Placental epithelial cell (primary cell): Measurements from ENCODE around the gene LTBP3. TPM values are rescaled to one million over a fixed set of nuclear protein-coding genes. Genes with fewer than 3 reads are reported as not detected.

ENCODE experiments used
- small RNA-seq: library from RNA; depleted of rRNA; stranded (forward); fragments of <200 nt; gene quantifications from one replicate; pipeline ENCODE3, GENCODE V24; 2012
- total RNA-seq: library from RNA; depleted of rRNA; stranded (reverse); fragments of >200 nt; gene quantifications from 2 replicates; pipeline ENCODE4 v1.2.3, GENCODE V29; 2012

The LTBP3 gene
- total RNA-seq, result 31.7 and 46.3 TPM in 2 replicates

GRCh38 chr11:65558002-65558929 lies at the start of gene LTBP3:
TSS of gene LTBP3 (minus strand) at chr11:65558359. CDS start at chr11:65557959, 400 bp downstream.

GRCh38 chr11:65595543-65596281 lies 37.6 kb upstream of the LTBP3 start, which contains the start of gene KCNK7:
TSS of gene KCNK7 (minus strand) at chr11:65595800. CDS start at chr11:65595772, 28 bp downstream.

GRCh38 chr11:65575568-65576231 lies 17.5 kb upstream of the LTBP3 start, which contains the start of gene EHBP1L1:
TSS of gene EHBP1L1 (plus strand) at chr11:65576053. CDS start at chr11:65576303, 250 bp downstream.

GRCh38 chr11:65572356-65573051 lies 14.3 kb upstream of the LTBP3 start, which contains the start of gene FAM89B:
TSS of gene FAM89B (plus strand) at chr11:65572538. CDS start at chr11:65572670, 132 bp downstream.

GRCh38 chr11:65569973-65570918 lies 12.1 kb upstream of the LTBP3 start, which contains the start of gene ZNRD2:
TSS of gene ZNRD2 (plus strand) at chr11:65570477. CDS start at chr11:65570492, 15 bp downstream.

GRCh38 chr11:65524741-65525545 lies 33.2 kb downstream of the LTBP3 start, which contains the start of gene SCYL1:
TSS of gene SCYL1 (plus strand) at chr11:65525083. CDS start at chr11:65525154, 71 bp downstream.

GRCh38 chr11:65498977-65499712 lies 59.0 kb downstream of the LTBP3 start, which contains the start of gene MALAT1:
TSS of gene MALAT1 (plus strand) at chr11:65499045.

Small RNAs within 50 kb of the gene (small RNA-seq; reads per million reads assigned to genes)
- gene AP001362.1 (not detected), gene RF01684 (not detected)

Other genes with a start within 250 kb of the LTBP3 start
- gene CDC42EP2, start 243.5 kb downstream of the LTBP3 start, total RNA-seq, result 3.1 and 23.2 TPM in 2 replicates
- 44.5 and 64.8 TPM in 2 replicates for gene DPF2, start 224.5 kb downstream of the LTBP3 start, total RNA-seq
- gene TIGD3, start 203.6 kb downstream of the LTBP3 start, total RNA-seq, result 0.11 TPM in 1 of 2 replicates, not detected in the other
- gene SLC25A45, start 175.7 kb downstream of the LTBP3 start, total RNA-seq, result 3.8 and 4.3 TPM in 2 replicates
- 55.3 and 58.9 TPM in 2 replicates for gene FRMD8, start 171.7 kb downstream of the LTBP3 start, total RNA-seq
- 141 and 249 TPM in 2 replicates for gene NEAT1, start 135.6 kb downstream of the LTBP3 start, total RNA-seq
- 9,374 and 20,355 TPM in 2 replicates for gene MALAT1, start 59.3 kb downstream of the LTBP3 start, total RNA-seq
- gene SCYL1, start 33.3 kb downstream of the LTBP3 start, total RNA-seq, result 134 and 143 TPM in 2 replicates
- gene ZNRD2, start 12.1 kb upstream of the LTBP3 start, total RNA-seq, result 38.9 and 61.1 TPM in 2 replicates
- gene FAM89B, start 14.2 kb upstream of the LTBP3 start, total RNA-seq, result 33.0 and 36.5 TPM in 2 replicates
- 23.9 and 29.1 TPM in 2 replicates for gene EHBP1L1, start 17.7 kb upstream of the LTBP3 start, total RNA-seq
- gene KCNK7, start 37.4 kb upstream of the LTBP3 start, total RNA-seq, result 0.54 TPM in 1 of 2 replicates, not detected in the other
- 31.3 and 36.5 TPM in 2 replicates for gene MAP3K11, start 55.9 kb upstream of the LTBP3 start, total RNA-seq
- gene PCNX3, start 57.4 kb upstream of the LTBP3 start, total RNA-seq, result 28.3 and 47.3 TPM in 2 replicates
- 32.2 and 37.7 TPM in 2 replicates for gene SIPA1, start 79.7 kb upstream of the LTBP3 start, total RNA-seq
- gene RELA, start 104.6 kb upstream of the LTBP3 start, total RNA-seq, result 35.7 and 42.7 TPM in 2 replicates
- 53.2 and 67.1 TPM in 2 replicates for gene KAT5, start 153.9 kb upstream of the LTBP3 start, total RNA-seq
- 24.7 and 37.1 TPM in 2 replicates for gene RNASEH2C, start 162.4 kb upstream of the LTBP3 start, total RNA-seq
- gene AP5B1, start 222.6 kb upstream of the LTBP3 start, total RNA-seq, result 17.0 and 20.0 TPM in 2 replicates
- gene OVOL1, start 228.7 kb upstream of the LTBP3 start, total RNA-seq, result 1.3 and 2.0 TPM in 2 replicates